Measurements from ENCODE around the gene SETD5.
A peak's percentile ranks its signal among the peaks of the same experiment; 100 is the strongest.

SETD5 gene, protein sequence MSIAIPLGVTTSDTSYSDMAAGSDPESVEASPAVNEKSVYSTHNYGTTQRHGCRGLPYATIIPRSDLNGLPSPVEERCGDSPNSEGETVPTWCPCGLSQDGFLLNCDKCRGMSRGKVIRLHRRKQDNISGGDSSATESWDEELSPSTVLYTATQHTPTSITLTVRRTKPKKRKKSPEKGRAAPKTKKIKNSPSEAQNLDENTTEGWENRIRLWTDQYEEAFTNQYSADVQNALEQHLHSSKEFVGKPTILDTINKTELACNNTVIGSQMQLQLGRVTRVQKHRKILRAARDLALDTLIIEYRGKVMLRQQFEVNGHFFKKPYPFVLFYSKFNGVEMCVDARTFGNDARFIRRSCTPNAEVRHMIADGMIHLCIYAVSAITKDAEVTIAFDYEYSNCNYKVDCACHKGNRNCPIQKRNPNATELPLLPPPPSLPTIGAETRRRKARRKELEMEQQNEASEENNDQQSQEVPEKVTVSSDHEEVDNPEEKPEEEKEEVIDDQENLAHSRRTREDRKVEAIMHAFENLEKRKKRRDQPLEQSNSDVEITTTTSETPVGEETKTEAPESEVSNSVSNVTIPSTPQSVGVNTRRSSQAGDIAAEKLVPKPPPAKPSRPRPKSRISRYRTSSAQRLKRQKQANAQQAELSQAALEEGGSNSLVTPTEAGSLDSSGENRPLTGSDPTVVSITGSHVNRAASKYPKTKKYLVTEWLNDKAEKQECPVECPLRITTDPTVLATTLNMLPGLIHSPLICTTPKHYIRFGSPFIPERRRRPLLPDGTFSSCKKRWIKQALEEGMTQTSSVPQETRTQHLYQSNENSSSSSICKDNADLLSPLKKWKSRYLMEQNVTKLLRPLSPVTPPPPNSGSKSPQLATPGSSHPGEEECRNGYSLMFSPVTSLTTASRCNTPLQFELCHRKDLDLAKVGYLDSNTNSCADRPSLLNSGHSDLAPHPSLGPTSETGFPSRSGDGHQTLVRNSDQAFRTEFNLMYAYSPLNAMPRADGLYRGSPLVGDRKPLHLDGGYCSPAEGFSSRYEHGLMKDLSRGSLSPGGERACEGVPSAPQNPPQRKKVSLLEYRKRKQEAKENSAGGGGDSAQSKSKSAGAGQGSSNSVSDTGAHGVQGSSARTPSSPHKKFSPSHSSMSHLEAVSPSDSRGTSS (N-terminal part only)

DNA sequence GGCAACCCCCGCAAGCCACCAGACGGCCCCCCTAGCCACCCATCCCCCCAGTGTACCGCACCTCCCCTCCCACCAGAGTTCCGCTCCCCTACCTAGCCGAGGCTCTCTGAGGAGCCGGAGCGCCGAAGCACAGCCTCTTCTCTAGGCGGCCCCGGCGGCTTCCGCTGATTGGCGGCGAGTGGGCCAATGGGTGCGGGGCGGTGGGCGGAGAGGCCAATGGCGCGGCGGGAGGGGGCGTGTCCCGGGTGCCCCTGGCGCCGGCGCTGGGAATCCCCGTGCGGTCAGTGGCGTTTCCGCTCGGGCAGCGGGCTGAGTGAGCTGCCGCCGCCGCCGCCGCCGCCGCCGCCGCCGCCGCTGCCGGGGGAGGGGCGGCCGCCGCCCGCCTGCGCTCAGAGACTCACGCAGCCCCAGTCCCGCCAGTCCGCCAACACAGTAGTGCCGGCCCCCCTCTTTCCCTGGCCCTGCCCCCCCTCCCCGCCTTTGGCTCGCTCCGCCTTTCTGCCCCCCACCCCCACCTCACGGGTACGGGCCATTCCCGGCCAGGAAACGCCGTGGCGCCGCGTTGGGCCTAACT, at the start of gene SETD5:
SETD5 (plus strand) TSS at position 284 of the 574 bp plus-strand sequence. CDS start 31,324 bp downstream, outside the sequence.
- peak; percentile 100 for DNase-seq

DNA sequence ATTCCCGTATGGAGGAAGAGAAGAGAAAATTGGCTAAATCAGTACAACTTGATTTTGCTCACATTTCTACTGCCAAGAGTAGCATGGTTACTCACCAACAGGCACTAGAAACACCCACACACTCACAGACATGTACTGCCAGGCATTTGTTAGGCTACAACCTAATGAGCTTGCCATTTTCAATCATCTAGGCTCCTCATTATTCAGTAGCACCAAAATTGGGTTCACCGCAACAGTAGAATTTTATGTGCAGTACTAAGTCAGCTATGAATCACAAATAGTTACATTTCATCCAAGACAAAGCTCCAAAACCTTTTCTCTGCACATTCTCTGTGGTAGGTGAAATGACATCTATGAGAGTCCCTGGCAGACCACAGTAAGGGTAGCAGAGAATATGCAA, 49.5 kb upstream of the SETD5 start:
- no peak for DNase-seq

DNA sequence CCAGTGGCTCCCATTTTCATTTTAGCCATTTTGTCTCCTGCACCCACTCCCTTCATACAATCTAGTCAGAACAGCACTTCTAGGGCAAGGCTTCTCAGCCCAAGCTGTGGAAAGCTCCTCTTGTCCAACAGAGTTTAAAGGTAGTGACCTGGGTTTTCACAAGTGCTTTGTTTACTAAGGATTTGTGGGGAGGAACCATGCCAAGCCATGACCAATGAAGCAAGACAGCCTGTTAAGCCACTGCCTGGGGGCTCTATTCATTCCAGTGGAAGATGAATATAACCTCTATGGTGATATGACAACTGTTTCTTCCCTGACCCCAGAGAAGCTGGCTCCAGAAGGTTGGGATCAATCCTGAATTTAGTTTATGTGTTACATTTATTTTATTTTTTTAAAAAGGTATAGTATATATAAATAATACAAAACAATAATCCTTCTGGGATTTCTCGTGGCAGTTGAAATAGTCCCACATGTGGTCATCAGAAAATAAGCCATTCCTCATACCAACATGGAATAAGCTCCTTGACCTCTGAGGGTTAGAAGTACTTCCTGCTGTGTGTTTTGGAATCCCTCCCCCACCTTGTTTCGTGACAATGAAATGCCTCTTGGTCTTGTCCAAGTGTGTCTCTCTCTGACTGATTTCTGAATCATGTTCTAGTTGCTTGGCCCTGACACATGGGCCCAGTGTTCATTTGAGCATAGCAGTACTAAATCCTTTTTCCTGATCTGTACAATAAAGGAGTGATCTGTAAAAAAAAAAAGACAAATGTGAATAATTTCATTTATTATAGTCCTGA, 47.9 kb upstream of the SETD5 start:
- no peak for DNase-seq

DNA sequence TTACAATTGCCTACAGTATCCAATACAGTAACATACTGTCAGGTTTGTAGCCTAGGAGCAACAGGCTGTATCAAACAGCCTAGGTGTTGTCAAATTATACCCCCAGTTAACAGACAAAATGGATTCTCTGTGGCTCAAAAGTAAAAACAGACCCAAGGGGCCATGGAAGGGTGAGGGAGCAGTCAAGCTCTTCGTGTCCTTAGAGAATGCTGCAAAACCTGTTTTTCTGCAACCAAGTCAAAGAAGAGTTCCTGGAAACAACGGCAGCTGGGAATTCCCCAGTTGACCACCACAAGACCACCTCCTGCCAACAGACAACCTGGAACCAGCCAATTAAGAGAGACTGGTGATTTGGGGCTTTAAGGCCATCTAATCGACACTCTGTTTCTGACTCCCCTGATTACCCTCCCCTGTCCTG, 45.7 kb upstream of the SETD5 start:
- DNase-seq = no peak

DNA sequence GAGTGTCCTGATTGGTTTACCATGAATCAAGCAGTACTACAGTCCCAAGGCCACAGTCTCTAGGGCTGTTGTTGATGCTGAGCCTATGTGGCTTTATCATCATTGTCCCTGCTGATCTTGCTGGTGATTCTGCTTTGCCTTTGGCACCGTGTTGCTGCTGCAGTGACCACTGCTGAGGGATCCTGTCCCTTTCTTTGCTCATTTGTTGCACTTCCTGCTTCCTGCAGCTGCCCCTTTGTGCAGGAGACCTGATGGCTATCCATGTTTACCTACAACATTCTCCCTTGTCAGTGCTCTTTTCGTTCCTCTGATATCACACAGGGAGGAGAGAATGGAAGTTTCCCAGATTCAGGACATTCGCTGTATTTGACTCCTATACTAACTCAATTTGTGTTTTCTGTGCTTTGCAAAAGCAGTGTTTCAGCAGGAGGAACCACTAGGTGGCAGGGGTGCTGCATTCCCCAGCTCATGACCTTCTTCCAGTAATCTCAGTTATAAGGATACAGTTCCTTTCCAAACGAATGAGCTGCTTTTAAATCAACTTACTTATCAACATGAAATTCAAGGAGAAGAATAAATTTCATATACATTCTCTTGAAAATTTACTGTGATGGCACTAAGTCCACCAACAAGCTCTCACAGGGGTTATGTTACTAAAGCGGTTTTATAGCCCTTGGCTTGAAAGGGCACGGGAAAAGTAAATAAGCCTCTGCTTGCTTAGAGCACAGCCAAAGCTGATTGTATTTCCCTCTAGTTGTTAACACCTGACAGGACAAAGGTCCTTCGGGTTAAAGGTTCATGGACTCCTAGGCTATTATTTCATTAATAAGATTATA, 44.3 kb upstream of the SETD5 start:
- peak; percentile 53 for DNase-seq

DNA sequence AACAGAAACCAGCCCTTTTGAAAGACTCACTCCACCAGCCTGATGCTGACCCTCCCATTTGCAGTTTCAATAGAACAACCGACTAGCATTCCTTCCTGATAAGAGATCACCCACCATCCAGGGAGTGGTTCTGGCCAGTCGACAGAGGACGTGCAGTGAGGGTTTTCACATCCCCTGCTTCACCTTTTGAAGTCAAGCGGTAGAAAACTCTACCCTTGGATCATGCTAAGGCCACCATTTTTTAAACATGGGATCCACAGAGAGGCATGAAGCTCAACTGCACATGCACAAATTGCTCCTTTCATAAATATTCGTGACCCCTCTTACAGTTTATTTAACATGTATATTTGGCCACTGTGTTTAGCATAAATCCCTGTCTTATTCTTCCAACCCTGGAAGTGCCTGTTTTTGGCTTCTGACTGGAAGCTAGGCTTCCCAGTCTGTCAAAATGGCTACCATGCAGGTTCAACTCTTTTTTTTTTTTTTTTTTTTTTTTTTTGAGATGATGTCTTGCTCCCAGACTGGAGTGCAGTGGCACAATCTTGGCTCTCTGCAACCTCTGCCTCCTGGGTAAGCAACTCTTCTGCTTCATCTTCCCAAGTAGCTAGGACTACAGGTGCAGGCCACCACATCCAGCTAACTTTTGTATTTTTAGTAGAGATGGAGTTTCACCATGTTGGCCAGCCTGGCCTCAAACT, 35.6 kb upstream of the SETD5 start:
- no peak for DNase-seq

DNA sequence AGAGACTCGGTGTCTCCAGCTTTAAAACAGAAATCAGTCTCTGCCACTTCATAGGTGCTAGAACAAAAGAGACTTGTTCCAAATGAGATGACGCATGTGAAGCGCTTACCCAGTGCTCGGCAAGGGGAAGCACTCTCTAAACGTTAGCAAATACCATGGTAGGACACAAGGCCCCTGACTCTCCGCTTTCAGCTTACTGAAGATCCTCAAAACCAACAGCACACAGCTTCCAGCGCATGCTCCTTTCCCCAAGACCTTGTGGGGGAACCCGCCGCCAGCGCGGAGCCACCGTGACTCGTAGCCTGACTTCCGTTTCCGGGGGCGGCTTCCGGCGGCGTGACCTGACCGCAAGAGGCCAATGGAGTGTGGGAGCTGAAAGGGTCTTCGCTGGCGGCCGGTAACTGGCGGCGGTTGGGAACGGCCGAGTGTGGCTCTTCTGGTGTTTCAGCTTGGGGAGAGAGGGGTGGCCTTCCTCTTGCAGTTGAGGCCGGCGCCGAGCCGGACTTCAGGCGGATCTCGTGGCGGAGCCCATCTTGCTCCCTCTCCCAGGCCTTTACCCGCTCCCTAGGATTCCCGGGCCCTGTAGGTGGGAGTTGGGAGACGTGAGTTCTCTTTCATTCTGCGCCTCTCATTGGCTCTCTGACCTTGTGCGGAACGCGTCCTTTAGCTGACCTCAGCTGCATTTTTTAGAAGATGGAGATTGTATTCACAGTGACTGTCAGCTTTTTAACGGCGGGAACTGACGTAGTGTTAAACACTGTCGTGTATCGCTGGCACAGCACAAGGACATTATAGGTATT, 34.5 kb upstream of the SETD5 start, which contains the start of gene THUMPD3:
THUMPD3 (plus strand) TSS at position 324 of the 800 bp plus-strand sequence. CDS start 2,015 bp downstream, outside the sequence.
- peak; percentile 95 for DNase-seq

DNA sequence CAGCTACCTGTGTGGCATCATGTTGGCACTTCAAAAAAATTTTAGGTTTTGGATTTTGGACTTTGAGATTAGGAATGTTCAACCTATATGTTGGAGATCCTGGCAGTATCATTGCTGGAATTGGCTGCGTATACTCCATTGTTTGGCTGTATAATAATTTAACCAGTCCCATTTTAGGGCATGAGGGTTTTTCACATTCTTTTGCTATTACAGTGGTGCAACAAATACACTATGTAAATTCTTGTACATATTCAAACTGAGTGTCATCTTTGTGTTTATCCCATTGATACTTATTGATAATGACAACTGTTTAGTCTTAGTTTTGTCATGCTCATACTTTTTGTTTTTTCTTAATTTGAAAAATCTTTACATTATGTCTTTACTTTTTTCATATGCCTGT, 27.9 kb upstream of the SETD5 start:
- DNase-seq = no peak

DNA sequence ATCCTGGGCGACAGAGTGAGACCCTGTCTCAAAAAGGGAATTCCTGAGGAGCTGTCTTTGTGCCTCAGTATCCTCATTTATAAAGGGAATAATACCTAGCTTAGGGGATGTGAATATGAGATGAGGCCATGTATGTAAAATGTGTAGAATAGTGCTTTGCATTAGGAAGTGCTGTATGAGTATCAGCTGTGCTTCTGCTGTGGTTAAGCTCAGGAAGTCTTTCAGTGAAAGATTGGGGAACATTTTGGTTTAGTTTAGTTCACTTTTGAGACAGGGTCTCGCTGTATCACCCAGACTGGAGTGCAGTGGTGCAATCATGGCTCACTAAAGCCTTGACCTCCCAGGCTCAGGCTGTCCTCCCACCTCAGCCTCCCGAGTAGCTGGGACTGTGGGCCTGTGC, 23.9 kb upstream of the SETD5 start:
- DNase-seq = no peak

DNA sequence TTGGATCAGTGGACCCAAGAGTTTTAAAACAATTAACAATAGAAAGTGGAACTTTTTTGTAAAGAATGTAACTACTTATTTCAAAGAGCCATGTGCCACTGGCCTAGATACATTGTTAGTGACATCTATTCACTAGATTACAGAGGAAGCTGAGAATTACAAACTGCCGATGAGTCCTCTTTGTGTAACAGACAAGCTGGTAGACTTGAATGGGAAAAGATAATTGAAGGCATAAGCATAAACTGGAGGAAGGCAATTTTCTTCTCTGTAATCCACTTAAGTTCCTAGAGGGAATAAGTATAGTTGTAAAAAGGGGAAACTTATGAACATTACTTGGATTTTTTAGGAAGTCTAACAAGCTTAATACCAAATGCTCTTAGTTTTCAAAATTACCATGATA, 19.4 kb upstream of the SETD5 start:
- DNase-seq = no peak

DNA sequence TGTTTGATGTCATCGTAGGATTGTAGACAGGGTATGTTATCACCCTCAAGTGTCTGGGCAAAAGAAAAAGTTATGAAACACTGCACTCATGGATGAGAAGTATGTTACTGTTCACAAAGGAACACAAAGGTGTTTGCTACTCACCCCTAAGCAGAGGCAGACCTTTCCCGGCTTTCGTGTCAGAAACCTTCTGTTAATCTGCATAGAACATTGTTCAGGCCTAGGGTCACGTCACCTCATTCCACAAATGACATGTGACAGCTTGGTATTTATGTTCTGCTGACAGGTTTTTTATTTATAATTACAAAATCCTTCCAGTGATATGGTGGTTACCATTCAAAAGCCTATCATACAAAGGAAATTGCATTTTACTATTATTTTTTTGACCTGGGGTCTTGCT, 18.1 kb upstream of the SETD5 start:
- DNase-seq = no peak

DNA sequence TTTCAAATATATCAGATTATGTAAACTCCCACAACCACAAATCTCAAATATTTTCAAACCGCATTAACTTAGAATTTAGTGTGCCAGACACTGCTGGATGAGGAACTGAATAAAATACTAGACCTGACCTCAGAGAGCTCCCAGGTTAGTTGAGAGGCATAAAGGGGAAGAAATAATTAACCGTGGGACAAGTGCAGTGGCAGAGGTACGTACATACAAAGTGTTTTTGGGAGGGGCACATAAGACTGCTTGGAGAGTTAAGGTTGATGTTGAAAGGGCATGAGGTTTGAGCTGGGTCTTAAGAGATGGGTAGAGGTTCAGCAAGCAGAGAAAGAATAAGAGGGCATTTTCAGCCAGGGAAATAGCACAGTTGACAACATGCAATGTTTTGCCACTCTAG, 17.4 kb upstream of the SETD5 start:
- no peak for DNase-seq

DNA sequence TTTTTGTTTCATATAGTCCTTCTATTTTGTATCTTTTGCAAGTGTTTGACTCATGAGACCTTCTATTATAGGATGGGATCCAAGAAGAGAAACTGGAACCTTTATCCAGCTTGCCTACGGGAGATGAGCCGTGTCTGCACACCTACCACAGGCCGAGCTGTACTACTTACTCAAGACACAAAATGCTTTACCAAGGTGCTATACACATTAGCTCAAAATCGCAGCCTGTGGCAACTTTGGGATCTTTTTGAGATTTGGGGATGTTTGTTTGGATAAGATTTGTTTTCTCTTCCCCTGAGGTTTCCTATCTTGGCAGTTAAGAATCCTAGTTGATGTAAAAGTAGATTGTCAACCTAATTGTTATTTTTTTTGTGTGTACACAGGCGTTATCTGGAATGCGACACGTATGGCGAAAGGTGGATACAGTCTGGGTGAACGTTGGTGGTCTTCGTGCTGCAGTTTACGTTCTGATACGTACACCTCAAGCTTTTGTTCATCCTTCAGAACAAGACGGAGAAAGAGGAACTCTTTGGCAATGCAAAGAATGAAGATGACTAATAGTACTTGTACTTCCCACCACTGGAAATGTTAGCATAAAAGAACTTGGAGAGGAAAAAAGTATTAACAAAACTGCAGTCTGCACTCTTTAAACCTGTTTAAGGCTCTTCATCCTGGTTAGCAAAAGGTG, 13.1 kb upstream of the SETD5 start:
- DNase-seq = no peak

DNA sequence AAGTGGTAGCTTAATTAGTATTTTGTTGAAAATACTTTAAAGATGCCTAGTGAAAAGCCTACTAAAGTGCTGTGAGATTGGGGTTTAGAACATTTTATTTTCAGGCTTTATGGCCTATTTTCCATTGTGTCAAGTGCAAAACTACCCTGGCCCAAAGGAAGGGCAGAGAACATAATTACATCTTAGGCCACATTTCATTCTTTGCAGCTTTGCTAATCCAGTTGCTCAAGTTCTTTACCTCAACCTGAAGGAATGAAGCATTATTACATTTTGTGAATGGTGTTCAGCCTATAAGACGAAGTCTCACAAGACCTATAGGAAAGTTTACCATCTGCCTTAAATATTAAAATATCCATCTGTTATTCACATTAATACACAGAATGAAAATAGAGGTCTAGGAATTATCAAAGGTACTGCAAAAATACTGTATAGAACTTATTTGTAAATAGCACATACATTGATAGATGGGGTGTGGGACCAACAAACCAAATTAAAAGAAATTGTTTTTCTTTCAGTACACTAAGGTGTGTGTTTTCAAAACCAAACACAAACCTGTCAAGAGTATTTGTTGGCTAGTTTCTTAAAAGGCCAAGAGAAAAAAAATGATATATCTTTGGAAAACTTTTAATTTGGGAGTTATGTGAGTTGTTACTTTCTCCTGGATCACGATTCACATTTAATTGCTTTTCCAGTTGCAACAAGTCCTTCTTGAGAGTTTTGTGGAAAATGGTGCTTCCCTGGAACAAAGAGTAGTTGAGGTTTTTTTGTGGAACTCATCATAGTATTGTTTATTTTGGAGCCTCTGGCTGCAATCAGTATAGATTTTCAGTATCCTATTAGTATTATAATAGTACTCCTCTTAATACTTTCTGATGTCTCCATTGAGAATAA, 12.0 kb upstream of the SETD5 start:
- DNase-seq = no peak

DNA sequence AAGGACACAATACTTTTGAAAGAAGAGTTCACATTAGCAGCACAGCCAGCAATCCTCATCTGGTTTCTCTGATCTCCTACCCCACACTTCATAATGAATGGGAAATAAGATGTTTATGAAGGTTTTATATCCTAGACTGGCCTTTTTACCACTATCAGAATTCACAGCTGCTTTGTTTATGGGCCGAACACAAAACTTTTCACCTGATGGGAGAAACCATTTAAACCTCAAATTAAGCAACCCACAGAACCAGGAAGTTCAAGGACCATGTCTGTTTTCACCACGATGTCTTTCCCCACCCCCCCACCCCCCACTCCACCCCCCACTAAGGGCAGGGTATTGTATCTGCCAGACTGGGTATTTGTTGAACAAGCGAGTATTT, 11.3 kb upstream of the SETD5 start:
- no peak for DNase-seq

DNA sequence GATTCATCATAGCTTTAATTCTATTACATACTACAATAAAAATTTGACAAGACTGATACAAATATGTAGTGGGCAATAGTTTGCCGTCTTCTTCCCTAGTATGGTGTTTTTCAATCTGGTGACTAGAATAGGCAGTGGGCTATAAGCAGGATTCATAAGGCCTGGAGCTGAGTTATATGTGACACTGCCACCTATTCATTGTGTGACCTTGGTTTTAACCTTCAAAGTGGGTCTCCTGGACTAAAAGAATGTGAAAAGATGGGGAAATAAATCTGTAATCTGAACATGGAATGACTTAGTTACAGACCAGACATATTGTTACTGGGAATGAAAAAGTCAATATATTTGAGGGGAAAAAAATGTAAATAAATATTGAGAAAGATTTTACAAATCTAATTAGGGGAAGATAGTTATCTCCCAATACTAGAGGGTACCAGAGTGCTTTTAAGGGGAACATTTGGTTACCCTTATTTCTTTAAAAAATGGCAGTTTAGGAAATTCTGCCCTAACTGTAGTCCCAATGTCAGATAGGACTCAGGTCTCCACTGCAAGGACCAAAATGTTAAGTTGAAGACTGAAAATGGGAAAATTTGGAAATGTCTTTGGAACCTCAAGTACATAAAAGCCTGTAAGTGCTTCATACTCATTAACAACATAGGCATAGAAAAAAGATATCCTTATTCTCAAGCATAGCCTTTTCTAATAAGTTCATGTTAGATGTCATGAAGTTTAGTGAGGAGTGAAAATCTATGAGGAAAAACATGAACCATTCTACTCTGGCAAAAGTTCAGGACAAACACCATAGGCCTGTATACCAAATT, 10.7 kb upstream of the SETD5 start:
- no peak for DNase-seq

DNA sequence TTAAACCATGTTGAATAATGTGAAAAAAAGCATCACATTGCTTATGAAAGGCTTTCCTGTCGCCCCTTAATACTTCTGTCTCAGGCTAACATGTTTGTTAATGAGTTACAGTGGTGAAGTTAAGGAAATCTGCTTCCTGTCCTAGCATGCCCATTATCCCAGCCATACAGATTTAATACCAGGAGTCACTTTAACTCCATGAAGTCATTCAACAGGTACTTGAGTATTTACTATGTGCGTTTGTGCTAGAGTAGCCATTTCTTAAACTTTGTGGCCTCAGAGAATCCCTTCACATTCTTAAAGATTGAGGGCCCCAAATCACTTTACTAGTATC, 10.1 kb upstream of the SETD5 start:
- DNase-seq = no peak

Data from activated naive CD4-positive, alpha-beta T cell treated with Interleukin-2 at 50 U/mL for 16 hours (primary cell).